NT2/D1 (cell line): ENCODE results near the gene ATP11C.

Experiments
- SUZ12 ChIP-seq: IDR thresholded peaks from 2 replicates; pipeline ENCODE4 v1.6.1; 2011; ENCODE audit not compliant: insufficient read length, insufficient read depth; ENCODE audit errors: extremely low read depth
- YY1 ChIP-seq: IDR thresholded peaks from 2 replicates; pipeline ENCODE4 v1.6.1; 2011; ENCODE audit not compliant: insufficient read length, insufficient read depth
- ZNF274 ChIP-seq: IDR thresholded peaks from 2 replicates; pipeline ENCODE4 v1.6.1; 2011; ENCODE audit warnings: mild to moderate bottlenecking, low read depth, low read length

DNA sequence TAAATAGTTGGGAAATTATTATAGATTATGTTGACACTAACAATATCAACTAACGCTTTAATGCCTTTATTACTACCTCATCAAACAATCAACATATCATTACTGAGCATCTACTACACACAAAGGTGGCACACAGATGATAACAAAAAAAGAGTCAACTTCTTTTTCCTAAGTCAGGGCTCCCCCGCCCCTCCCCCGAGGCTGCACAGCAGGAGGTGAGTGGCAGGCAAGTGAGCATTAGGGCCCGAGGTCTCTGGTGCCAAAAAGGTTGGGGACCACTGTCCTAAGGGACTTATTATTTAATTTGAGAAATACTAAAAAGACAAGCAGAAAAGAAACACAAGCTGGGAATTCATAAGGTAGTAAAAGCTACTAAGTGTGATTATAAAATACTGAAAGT, 174.6 kb downstream of the ATP11C start:
- no peak for TF ChIP-seq ZNF274
- no peak for TF ChIP-seq YY1
- TF ChIP-seq SUZ12, result no peak
